PC-3 (cell line): ENCODE measurements around the gene ABCC2. TPM values are rescaled to one million over a fixed set of nuclear protein-coding genes. Genes with fewer than 3 reads are reported as not detected.
"Not testable (repeated sequence)": the region's sequence is repeated elsewhere in the genome, so short reads cannot be mapped to it uniquely, and the experiment has no call there.

Experiments
- ATAC-seq: fragments of 200-7000 bp; cut with Tn5 transposase; 2 replicates; pipeline ENCODE4 v1.9.1; 2020; ENCODE audit warnings: mild to moderate bottlenecking, moderate library complexity
- BruUV-seq: library from RNA; stranded (reverse); fragments of 400-500 nt; replicated peaks from 2 replicates; lab custom pipeline; 2021; lab: Mats Ljungman, UMichigan
- CTCF ChIA-PET: fragments of 300-600 bp; sonication (Branson Sonifier 250); formaldehyde crosslinking; loops from one replicate; lab custom pipeline; 2022; ENCODE audit warnings: antibody characterized with exemption; lab: Charles Lee
- POLR2A ChIA-PET: fragments of 300-600 bp; sonication (Branson Sonifier 250); formaldehyde crosslinking; loops from one replicate; lab custom pipeline; 2022; ENCODE audit warnings: antibody characterized with exemption; ENCODE audit not compliant: unreplicated experiment; lab: Charles Lee
- DNase-seq: peaks from one replicate; pipeline ENCODE4 v3.0.0-alpha.2; 2015
- H2AFZ ChIP-seq: fragments of 300-600 bp; sonication (generic); 2 replicates; pipeline ENCODE4 v1.6.0; 2016; ENCODE audit warnings: antibody characterized with exemption, low read length
- H3F3A ChIP-seq: fragments of 300-600 bp; sonication (generic); one replicate; pipeline ENCODE4 v1.6.0; 2017; ENCODE audit warnings: antibody characterized with exemption, low read length, control low read depth, mild to moderate bottlenecking; ENCODE audit not compliant: unreplicated experiment
- H3K27ac ChIP-seq: fragments of 300-600 bp; sonication (generic); 2 replicates; pipeline ENCODE4 v1.5.1; 2016; ENCODE audit warnings: mild to moderate bottlenecking, low read length
- H3K27me3 ChIP-seq: fragments of 300-600 bp; sonication (generic); 2 replicates; pipeline ENCODE4 v1.6.1; 2016; ENCODE audit warnings: low read length, mixed read lengths
- H3K36me3 ChIP-seq: fragments of 300-600 bp; sonication (generic); 2 replicates; pipeline ENCODE4 v1.6.1; 2016; ENCODE audit warnings: low read depth, mixed run types, low read length, mixed read lengths
- H3K4me1 ChIP-seq: fragments of 300-600 bp; sonication (generic); 2 replicates; pipeline ENCODE4 v1.5.1; 2016; ENCODE audit warnings: low read length; ENCODE audit not compliant: insufficient read depth
- H3K4me2 ChIP-seq: fragments of 300-600 bp; sonication (generic); 2 replicates; pipeline ENCODE4 v1.6.0; 2016; ENCODE audit warnings: low read length
- H3K4me3 ChIP-seq: fragments of 300-600 bp; sonication (generic); 2 replicates; pipeline ENCODE4 v1.5.1; 2016; ENCODE audit warnings: mild to moderate bottlenecking, low read length, mixed read lengths
- H3K79me2 ChIP-seq: fragments of 300-600 bp; sonication (generic); 2 replicates; pipeline ENCODE4 v1.6.1; 2017; ENCODE audit warnings: low read length, mixed read lengths
- H3K9ac ChIP-seq: fragments of 300-600 bp; sonication (generic); 2 replicates; pipeline ENCODE4 v1.6.0; 2016; ENCODE audit warnings: mild to moderate bottlenecking, low read length
- H3K9me2 ChIP-seq: fragments of 300-600 bp; sonication (generic); replicated peaks from 2 replicates; pipeline ENCODE4 v1.6.1; 2016; ENCODE audit warnings: mixed run types, low read length, mixed read lengths
- H3K9me3 ChIP-seq: fragments of 300-600 bp; sonication (generic); 2 replicates; pipeline ENCODE4 v1.6.1; 2016; ENCODE audit warnings: low read length, mixed read lengths
- H4K20me1 ChIP-seq: fragments of 300-600 bp; sonication (generic); 2 replicates; pipeline ENCODE4 v1.6.1; 2016; ENCODE audit warnings: low read length, mixed read lengths
- CTCF ChIP-seq: fragments of 300-600 bp; sonication (generic); conservative IDR thresholded peaks from 2 replicates; pipeline ENCODE4 v1.5.1; 2017; ENCODE audit warnings: antibody characterized with exemption, low read depth, mild to moderate bottlenecking, low read length
- EZH2 ChIP-seq: fragments of 300-600 bp; sonication (generic); IDR thresholded peaks from one replicate; pipeline ENCODE4 v1.6.1; 2017; ENCODE audit warnings: antibody characterized with exemption, mild to moderate bottlenecking, low read length; ENCODE audit not compliant: unreplicated experiment
- EZH2phosphoT487 ChIP-seq: fragments of 300-600 bp; sonication (generic); IDR thresholded peaks from 2 replicates; pipeline ENCODE4 v1.6.1; 2018; ENCODE audit warnings: mild to moderate bottlenecking, antibody characterized with exemption, low read length, borderline replicate concordance
- intact Hi-C: fragments of 100-400 bp; cut with micrococcal nuclease; formaldehyde crosslinking; loops from 2 replicates; pipeline ENCODE4 v1.9.0; 2023
- total RNA-seq: library from RNA; depleted of rRNA; stranded (reverse); fragments of >200 nt; gene quantifications from 2 replicates; pipeline ENCODE4 v1.2.3, GENCODE V29; 2014

ABCC2 gene
- total RNA-seq, 1 experiment from 2014 or later: 2.4 TPM

- Histone ChIP-seq H3K9me2 (no peaks in the 10 kb centered on the region), H3K9ac (no peak overlapping the region), H3K36me3 (peaks cover 56% of the 10 kb centered on the region), H2AFZ (no peak overlapping the region), H4K20me1 (no peaks in the 10 kb centered on the region), H3K4me1 (peaks cover 22% of the 10 kb centered on the region), H3F3A (no peaks in the 10 kb centered on the region), H3K79me2 (no peaks in the 10 kb centered on the region), H3K4me2 (0 out of 2 replicates have a peak overlapping the region, but pooled peaks have one; percentile 28), H3K27me3 (no peaks in the 10 kb centered on the region), H3K9me3 (0 out of 2 replicates have a peak, but pooled peaks cover 3% of the 10 kb centered on the region), H3K4me3 (no peak overlapping the region), H3K27ac (no peak overlapping the region)
- BruUV-seq: no TSS peak
- CTCF ChIA-PET: interaction anchor here (0.6 to 0.7 kb wide), 2 partner anchors 76 to 351 kb away, joined by 9 to 10 read pairs; no protein-coding TSS in a partner anchor
- ATAC-seq (peak; percentile 43; the same call in 1 of the 2 replicates), DNase-seq (peak; percentile 46)
- intact Hi-C loops: loop anchor here (5.0 kb wide), 1 partner anchor 35 kb away; no protein-coding TSS in a partner anchor
- POLR2A ChIA-PET: interaction anchor here (0.7 kb wide), 1 partner anchor 532 kb away, joined by 8 read pairs; no protein-coding TSS in a partner anchor
- TF ChIP-seq CTCF (no peak), EZH2phosphoT487 (no peak), EZH2 (no peak)
Measured at GRCh38 chr10:99742701-99743100, 39.7 kb upstream of the ABCC2 start.

GRCh38 chr10:99743841-99744240 is 38.6 kb upstream of the ABCC2 start:
- H3K27me3 ChIP-seq: no peaks in the 10 kb centered on the region
- H3K9ac ChIP-seq: no peak overlapping the region
- ATAC-seq (peak; percentile 45; the same call in 1 of the 2 replicates), DNase-seq (peak; percentile 9)
- peaks cover 56% of the 10 kb centered on the region for H3K36me3 ChIP-seq
- TF ChIP-seq CTCF: no peak
- no peak overlapping the region for H3K4me3 ChIP-seq
- H3K4me1 ChIP-seq: peaks cover 22% of the 10 kb centered on the region
- H3F3A ChIP-seq: no peaks in the 10 kb centered on the region
- no peak overlapping the region for H2AFZ ChIP-seq
- H4K20me1 ChIP-seq: no peaks in the 10 kb centered on the region
- no peak overlapping the region for H3K4me2 ChIP-seq
- H3K9me3 ChIP-seq: 0 out of 2 replicates have a peak, but pooled peaks cover 3% of the 10 kb centered on the region
- no peak overlapping the region for H3K27ac ChIP-seq
- no peaks in the 10 kb centered on the region for H3K79me2 ChIP-seq
- ChIA-PET CTCF (interaction anchor here (0.6 to 1.0 kb wide), 2 partner anchors 82 to 102 kb away, joined by 3 read pairs; no protein-coding TSS in a partner anchor), POLR2A (interaction anchor here (0.6 kb wide), 1 partner anchor 82 kb away, joined by 3 read pairs; no protein-coding TSS in a partner anchor)
- no TSS peak for BruUV-seq
- no peaks in the 10 kb centered on the region for H3K9me2 ChIP-seq
- intact Hi-C loops: loop anchor here (5.0 kb wide), 1 partner anchor 33 kb away; no protein-coding TSS in a partner anchor

GRCh38 chr10:99746166-99746565 is 36.3 kb upstream of the ABCC2 start:
- H3K36me3 ChIP-seq: peaks cover 34% of the 10 kb centered on the region
- H4K20me1 ChIP-seq, DNase-seq, H3K4me3 ChIP-seq, H3K27me3 ChIP-seq, POLR2A ChIA-PET, ATAC-seq, H3K9ac ChIP-seq, H3K79me2 ChIP-seq, CTCF ChIA-PET, H3F3A ChIP-seq, H3K27ac ChIP-seq, H3K9me2 ChIP-seq, H3K4me2 ChIP-seq, H2AFZ ChIP-seq, intact Hi-C loops, BruUV-seq, H3K9me3 ChIP-seq: not testable (repeated sequence)
- peaks cover 22% of the 10 kb centered on the region for H3K4me1 ChIP-seq
